ENCODE measurements around the gene TM6SF1.

TM6SF1 gene

DNA sequence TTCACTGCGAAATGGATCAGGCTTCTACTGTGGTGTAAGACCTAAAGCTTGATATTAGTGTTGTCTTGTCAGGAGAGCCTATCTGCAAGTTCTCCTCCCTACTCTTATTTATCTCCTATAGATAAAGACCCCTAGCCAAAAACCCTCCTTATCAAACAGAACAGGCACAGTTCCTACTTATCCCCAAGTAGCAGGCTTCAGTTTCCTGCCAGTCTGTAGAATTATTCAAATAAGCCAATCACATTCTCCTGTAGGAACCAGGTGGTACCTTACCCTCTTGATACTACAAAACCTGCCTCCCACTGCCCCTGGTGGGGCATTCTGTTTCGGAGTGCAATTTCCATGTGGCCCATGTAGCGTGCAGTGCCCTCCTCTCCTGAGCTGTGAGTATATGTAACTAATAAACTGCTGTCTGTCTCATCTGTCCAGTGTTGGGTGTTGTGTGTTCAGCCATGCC is 71.5 kb downstream of the TM6SF1 start:
- TF ChIP-seq, protein P1, sequence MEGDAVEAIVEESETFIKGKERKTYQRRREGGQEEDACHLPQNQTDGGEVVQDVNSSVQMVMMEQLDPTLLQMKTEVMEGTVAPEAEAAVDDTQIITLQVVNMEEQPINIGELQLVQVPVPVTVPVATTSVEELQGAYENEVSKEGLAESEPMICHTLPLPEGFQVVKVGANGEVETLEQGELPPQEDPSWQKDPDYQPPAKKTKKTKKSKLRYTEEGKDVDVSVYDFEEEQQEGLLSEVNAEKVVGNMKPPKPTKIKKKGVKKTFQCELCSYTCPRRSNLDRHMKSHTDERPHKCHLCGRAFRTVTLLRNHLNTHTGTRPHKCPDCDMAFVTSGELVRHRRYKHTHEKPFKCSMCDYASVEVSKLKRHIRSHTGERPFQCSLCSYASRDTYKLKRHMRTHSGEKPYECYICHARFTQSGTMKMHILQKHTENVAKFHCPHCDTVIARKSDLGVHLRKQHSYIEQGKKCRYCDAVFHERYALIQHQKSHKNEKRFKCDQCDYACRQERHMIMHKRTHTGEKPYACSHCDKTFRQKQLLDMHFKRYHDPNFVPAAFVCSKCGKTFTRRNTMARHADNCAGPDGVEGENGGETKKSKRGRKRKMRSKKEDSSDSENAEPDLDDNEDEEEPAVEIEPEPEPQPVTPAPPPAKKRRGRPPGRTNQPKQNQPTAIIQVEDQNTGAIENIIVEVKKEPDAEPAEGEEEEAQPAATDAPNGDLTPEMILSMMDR (IDR thresholded peaks at IDR 0.05; ENCODE audit: low read depth, low read length), result no peak
- DNase-seq (ENCODE audit: extremely low read depth, low read depth), result no peak

DNA sequence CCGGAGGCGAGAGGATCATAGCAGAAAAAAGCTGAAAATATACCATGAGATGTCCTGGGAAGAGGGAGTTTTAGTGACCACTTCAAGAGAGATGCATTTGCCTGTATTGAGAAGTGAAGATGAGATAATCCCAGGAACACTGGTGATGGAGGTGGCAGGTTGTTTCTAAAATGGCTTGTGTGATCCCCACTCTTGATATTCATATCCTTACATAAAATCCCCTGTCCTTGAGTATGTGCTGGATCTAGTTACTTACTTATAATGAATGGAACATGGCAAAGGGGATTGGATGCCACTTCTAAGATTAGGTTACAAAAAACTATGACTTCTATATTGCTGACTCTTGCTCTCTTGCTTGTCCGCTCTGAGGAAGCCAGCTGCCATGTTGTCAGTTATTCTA is 78.1 kb downstream of the TM6SF1 start:
- TF ChIP-seq, protein P1 (IDR thresholded peaks at IDR 0.05; ENCODE audit: low read depth, low read length), result no peak

More for the DNA sequence above, 78.1 kb downstream of the TM6SF1 start:
- DNase-seq (ENCODE audit: extremely low read depth, low read depth), result no peak

Measured in AG09319 (cell line).